Subcutaneous adipose tissue (tissue), 4 donors: Measurements from ENCODE around the gene CTDP1. TPM values are rescaled to one million over a fixed set of nuclear protein-coding genes. Genes with fewer than 3 reads are reported as not detected.

Experiments used
- total RNA-seq, 4 donors: library from RNA; depleted of rRNA; stranded (reverse); fragments of >200 nt; gene quantifications; one replicate each; pipeline ENCODE4 v1.1.0, GENCODE V29; 2016
- TF ChIP-seq, protein P1 (sequence below): fragments of 450-650 bp; IDR thresholded peaks from one replicate; pipeline ENCODE4 v1.5.1; 2016; ENCODE audit warnings: low read depth, mild to moderate bottlenecking, control low read depth, antibody characterized with exemption, moderate library complexity

The CTDP1 gene
- total RNA-seq, 4 donors from 2014 or later, result 11.3 to 19.2 (median 16.2) TPM

DNA sequence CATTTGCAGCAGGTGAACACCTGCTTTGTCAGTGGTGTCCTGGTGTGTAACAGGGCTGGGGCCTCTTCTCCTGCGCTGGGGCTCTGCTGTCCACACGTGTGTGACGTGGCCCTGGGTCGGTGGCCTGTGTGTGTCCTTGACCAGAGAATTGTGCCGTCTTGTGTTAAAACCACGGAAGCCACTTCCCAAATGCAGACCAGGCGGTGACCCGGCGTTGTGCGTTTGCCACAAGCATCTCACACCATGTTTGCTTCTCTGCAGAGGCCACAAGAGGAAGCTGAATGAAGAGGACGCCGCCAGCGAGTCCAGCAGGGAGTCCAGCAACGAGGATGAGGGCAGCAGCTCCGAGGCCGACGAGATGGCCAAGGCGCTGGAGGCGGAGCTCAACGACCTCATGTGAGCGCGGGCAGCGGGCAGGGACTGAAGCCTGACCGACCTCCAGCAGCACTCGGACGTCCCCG is 73.8 kb downstream of the CTDP1 start:
- TF ChIP-seq, protein P1, sequence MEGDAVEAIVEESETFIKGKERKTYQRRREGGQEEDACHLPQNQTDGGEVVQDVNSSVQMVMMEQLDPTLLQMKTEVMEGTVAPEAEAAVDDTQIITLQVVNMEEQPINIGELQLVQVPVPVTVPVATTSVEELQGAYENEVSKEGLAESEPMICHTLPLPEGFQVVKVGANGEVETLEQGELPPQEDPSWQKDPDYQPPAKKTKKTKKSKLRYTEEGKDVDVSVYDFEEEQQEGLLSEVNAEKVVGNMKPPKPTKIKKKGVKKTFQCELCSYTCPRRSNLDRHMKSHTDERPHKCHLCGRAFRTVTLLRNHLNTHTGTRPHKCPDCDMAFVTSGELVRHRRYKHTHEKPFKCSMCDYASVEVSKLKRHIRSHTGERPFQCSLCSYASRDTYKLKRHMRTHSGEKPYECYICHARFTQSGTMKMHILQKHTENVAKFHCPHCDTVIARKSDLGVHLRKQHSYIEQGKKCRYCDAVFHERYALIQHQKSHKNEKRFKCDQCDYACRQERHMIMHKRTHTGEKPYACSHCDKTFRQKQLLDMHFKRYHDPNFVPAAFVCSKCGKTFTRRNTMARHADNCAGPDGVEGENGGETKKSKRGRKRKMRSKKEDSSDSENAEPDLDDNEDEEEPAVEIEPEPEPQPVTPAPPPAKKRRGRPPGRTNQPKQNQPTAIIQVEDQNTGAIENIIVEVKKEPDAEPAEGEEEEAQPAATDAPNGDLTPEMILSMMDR, result no peak

DNA sequence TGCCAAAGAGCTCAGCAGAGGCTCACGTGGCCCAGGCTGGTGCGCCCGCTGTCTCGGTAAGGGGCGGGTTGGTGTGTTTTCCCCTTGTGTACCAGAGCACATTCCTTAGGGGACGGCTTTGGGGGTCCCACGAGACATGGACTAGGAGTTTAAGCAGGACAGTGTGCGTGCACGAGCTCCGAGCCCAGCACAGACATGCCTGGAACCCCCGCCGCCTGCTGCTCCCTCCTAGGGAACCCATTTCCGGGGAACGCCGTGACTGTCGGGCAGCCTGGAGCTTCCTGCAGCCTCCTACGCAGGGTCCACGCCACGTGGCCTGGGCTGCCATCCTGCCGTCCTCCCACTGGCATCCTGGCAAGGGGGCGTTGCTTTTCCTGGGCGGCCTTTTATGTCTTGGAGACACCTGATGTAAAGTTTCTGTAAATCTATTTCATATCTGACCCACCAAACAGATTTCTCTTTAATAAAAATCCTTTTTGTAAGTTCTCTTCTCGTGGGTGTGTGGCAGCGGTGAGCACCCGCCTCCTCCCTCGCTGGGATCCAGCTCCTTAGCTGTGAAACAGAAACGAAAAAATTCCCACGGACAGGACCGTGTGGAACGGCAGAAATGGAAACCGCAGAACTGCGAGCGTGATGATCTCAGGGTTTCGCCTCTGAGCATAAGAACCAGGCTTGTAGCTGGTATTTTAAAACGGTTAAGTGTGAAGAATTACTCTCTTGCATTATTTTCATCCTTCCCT is 74.6 kb downstream of the CTDP1 start:
- TF ChIP-seq, protein P1, result no peak

DNA sequence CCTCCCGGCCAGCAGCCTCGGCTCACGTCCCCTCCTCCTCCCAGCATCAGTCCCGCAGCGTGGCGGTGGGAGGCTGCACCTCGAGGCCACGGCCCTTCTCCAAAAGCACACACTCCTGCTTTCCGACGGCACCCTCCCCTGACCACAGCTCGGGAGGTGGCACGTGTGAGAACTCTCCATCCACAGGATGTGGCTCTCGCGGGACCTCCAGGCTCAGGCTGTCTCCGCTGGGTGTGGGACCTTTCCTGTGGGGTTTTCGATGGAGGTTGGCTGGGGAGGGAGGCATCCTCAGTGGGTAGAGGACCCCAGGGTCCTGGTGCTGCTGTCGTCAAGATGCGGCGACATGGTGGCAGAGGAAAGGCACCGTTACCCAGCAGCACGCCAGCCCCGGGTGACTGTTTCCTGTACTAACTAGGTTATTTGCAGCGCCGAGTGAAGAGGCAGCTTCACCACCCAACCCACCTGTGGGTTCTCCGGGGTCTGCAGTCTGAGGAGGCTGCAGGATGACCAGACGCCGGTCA is 75.3 kb downstream of the CTDP1 start:
- TF ChIP-seq, protein P1, result no peak

DNA sequence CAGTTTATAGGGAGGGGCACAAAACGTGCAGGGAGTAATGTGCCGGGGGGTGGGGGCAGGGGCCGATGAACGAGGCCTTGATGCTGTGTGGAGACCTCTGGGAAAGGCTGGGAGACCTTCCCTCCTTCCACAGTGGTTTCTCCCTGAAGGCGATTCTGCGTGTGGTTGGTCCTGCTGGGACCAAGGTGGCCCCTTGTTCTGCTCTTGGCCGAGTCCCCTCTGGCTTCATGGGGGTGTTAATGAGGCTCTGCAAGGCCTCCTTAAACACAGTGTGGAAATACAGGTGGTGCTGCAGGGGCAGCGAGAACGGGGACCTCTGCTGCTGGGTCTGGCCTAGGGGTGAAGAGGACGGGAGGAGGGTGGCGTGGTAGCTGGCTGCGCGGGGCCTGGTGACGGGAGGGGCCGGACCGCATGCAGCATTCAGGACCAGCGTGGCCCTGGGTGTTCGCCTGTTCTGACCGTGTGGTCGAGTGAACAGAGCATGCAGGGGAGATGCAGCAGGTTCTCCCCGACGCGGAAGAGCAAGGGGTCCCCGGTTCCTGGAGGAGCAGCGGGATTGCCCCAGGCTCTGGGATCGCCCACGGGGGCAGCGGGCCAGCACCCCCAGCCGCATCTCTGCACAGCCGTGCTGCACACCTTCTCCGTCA is 76.0 kb downstream of the CTDP1 start:
- TF ChIP-seq, protein P1, result no peak

DNA sequence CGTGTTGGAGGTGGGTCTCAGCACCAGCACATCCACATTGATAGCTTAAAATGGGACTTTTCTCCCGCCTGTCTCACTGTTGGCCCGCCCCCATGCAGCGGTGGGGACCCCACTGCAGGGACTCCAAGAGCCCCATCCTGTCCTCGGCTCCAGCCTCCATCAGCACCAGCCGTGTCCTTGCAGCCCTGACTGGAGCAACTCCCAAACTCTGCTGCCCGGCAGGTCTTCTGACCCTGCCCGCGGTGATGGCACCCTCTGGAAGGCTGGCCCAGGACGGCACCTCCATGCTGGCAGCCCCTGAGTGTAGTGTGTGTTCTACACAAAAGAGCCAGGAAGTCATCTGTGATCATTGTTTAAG is 76.5 kb downstream of the CTDP1 start:
- TF ChIP-seq, protein P1, result no peak

DNA sequence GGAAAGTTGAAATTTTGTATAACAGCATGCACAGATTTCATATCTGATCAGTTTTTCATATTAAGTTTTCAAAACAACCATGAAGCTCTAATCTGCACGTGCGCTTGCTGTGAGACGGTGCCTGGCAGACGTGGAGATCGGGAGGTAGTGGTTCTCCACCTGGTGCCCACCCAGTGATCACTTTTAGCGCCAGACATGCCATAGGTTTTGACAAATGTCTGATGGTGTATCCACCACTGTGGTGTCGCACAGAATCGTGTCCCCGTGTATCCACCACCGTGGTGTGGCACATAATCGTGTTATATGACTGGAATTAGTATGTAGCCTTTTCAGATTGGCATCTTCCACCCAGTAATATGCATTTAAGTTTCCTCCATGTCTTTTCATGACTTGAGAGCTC is 77.2 kb downstream of the CTDP1 start:
- TF ChIP-seq, protein P1, result no peak

DNA sequence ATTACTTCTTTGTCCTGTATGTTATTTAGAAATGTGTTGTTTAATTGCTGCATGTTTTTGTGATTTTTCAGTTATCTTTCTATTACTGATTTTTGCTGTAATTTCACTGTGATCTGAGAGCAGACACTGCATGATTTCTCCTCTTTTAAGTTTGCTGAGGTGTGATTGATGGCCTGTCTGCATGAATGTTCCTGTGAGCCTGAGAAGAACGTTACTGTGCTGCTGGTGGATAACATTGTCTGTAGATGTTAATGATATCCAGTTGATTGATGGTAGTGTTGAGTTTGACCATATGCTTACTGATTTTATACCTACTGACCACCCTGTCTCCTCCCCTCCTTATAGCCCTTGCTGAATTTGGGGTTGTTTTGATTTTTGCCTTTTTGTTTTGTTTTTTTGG is 80.7 kb downstream of the CTDP1 start:
- TF ChIP-seq, protein P1, result no peak
